ENCODE results near the gene POU3F3.

- TF ChIP-seq POLR2A (IDR thresholded peaks at IDR 0.05; ENCODE audit: low read length) (no peak), GATA1 (IDR thresholded peaks at IDR 0.05; ENCODE audit: low read depth, low read length) (no peak)
These were observed 10.6 kb downstream of the POU3F3 start for GRCh38 chr2:104864280-104865095.

All from erythroblast (primary cell).